ENCODE results near the gene CEACAM18. TPM values are rescaled to one million over a fixed set of nuclear protein-coding genes. Genes with fewer than 3 reads are reported as not detected.
"Not testable (repeated sequence)": the region's sequence is repeated elsewhere in the genome, so short reads cannot be mapped to it uniquely, and the experiment has no call there.

CEACAM18 gene
- total and polyA plus RNA-seq, 10 of the 15 experiments (the other 5 are each of a cell fraction or from before 2014, with no cell fraction given) = not detected

- H2AFZ ChIP-seq (ENCODE audit: control insufficient read depth, low read depth, low read length) = no peak overlapping the region
- ChIA-PET POLR2A (no interaction called here), CTCF (interaction anchor here (0.8 to 2.7 kb wide), 3 partner anchors 9 to 198 kb away, joined by 3 to 13 read pairs (median 3); no protein-coding TSS in a partner anchor), SMC1A (ENCODE audit: uncharacterized antibody, unreplicated experiment) (interaction anchor here (0.8 to 1.1 kb wide), 2 partner anchors 11 to 194 kb away, joined by 3 read pairs; no protein-coding TSS in a partner anchor), RAD21 (ENCODE audit: unreplicated experiment) (interaction anchor here (0.7 kb wide), 1 partner anchor 194 kb away, joined by 3 read pairs; no protein-coding TSS in a partner anchor)
- H4K20me1 ChIP-seq (ENCODE audit: control insufficient read depth, insufficient read depth) = no peaks in the 10 kb centered on the region
- H3K27me3 ChIP-seq (replicated peaks in 1 of 2; ENCODE audit: control insufficient read depth in 2 of 2, insufficient read depth in 2 of 2, low read length in 1 of 2) = no peaks in the 10 kb centered on the region
- no peaks in the 10 kb centered on the region for H3K36me3 ChIP-seq (ENCODE audit: control insufficient read depth in 2 of 2, insufficient read depth in 2 of 2, low read length in 1 of 2)
- intact Hi-C loops (cut with micrococcal nuclease; ENCODE audit: unreplicated experiment) = no loop called here
- H3K4me2 ChIP-seq (ENCODE audit: control insufficient read depth, insufficient read depth) = no peak overlapping the region
- TF ChIP-seq ATF7 (IDR thresholded peaks at IDR 0.05; ENCODE audit: low read depth) = no peak
- no peak for TF ChIP-seq EZH2 (IDR thresholded peaks at IDR 0.05; ENCODE audit: borderline replicate concordance, control insufficient read depth, low read depth, low read length)
- TF ChIP-seq NRF1 (conservative IDR thresholded peaks at IDR 0.05; ENCODE audit: low read depth, low read length) = no peak
- no peak for TF ChIP-seq STAT1 (conservative IDR thresholded peaks at IDR 0.05)
- WGBS (ENCODE audit: insufficient coverage, insufficient replicate concordance, low lambda C conversion rate, missing lambda C conversion rate) = 26% methylated on average over 10 of the region's 10 CpGs
- in situ Hi-C loops (cut with MboI) = no loop called here
- no peak overlapping the region for H3K4me3 ChIP-seq
- ATAC-seq (no peak), FAIRE-seq (no peak), DNase-seq (ENCODE audit: low read depth, low spot score) (no peak)
- H3K27ac ChIP-seq (ENCODE audit: control insufficient read depth, insufficient read depth) = no peak overlapping the region
- no peaks in the 10 kb centered on the region for H3K4me1 ChIP-seq (ENCODE audit: control insufficient read depth, insufficient read depth, low read length)
- no peak overlapping the region for H3K9ac ChIP-seq (ENCODE audit: control insufficient read depth, insufficient read depth, low read length)
- BruUV-seq (replicated peaks) = no TSS peak
- no peaks in the 10 kb centered on the region for H3K9me3 ChIP-seq (replicated peaks; ENCODE audit: control insufficient read depth, insufficient read depth, low read length)
- no peaks in the 10 kb centered on the region for H3K79me2 ChIP-seq (ENCODE audit: control insufficient read depth, insufficient read depth, low read length)
These were observed 15.7 kb upstream of the CEACAM18 start for GRCh38 chr19:51462681-51463080.

- SMC1A ChIA-PET (ENCODE audit: uncharacterized antibody, unreplicated experiment); RAD21 ChIA-PET (ENCODE audit: unreplicated experiment); POLR2A ChIA-PET; DNase-seq (ENCODE audit: low read depth, low spot score); H3K4me2 ChIP-seq (ENCODE audit: control insufficient read depth, insufficient read depth); H2AFZ ChIP-seq (ENCODE audit: control insufficient read depth, low read depth, low read length); H3K79me2 ChIP-seq (ENCODE audit: control insufficient read depth, insufficient read depth, low read length); H4K20me1 ChIP-seq (ENCODE audit: control insufficient read depth, insufficient read depth); H3K9ac ChIP-seq (ENCODE audit: control insufficient read depth, insufficient read depth, low read length); FAIRE-seq; H3K4me3 ChIP-seq; H3K4me1 ChIP-seq (ENCODE audit: control insufficient read depth, insufficient read depth, low read length); H3K27ac ChIP-seq (ENCODE audit: control insufficient read depth, insufficient read depth); H3K9me3 ChIP-seq (replicated peaks; ENCODE audit: control insufficient read depth, insufficient read depth, low read length); CTCF ChIA-PET; intact Hi-C loops (cut with micrococcal nuclease; ENCODE audit: unreplicated experiment); in situ Hi-C loops (cut with MboI); BruUV-seq (replicated peaks); H3K27me3 ChIP-seq (replicated peaks in 1 of 2; ENCODE audit: control insufficient read depth in 2 of 2, insufficient read depth in 2 of 2, low read length in 1 of 2); H3K36me3 ChIP-seq (ENCODE audit: control insufficient read depth in 2 of 2, insufficient read depth in 2 of 2, low read length in 1 of 2); ATAC-seq: not testable (repeated sequence)
- WGBS (ENCODE audit: insufficient coverage, insufficient replicate concordance, low lambda C conversion rate, missing lambda C conversion rate) = 15% methylated on average over 5 of the region's 33 CpGs
These were observed 14.3 kb upstream of the CEACAM18 start for GRCh38 chr19:51463976-51464581.

Data from GM12878 (cell line).